GM12878 (cell line): ENCODE data around the gene MEF2C. TPM values are rescaled to one million over a fixed set of nuclear protein-coding genes. Genes with fewer than 3 reads are reported as not detected.

Experiments
- ATAC-seq: fragments of 200-7000 bp; cut with Tn5 transposase; 3 replicates; pipeline ENCODE4 v1.9.1; 2020; ENCODE audit warnings: mild to moderate bottlenecking, moderate library complexity
- BruUV-seq: library from RNA; stranded (reverse); fragments of 400-500 nt; replicated peaks from 2 replicates; lab custom pipeline; 2021; lab: Mats Ljungman, UMichigan
- CTCF ChIA-PET: fragments of 300-600 bp; sonication (Branson Sonifier 250); formaldehyde crosslinking; extraction: SDS; loops from one replicate; lab custom pipeline; 2021; ENCODE audit warnings: inconsistent platforms; lab: Yijun Ruan, JAX
- POLR2A ChIA-PET: fragments of 350-600 bp; formaldehyde crosslinking; extraction: SDS; loops from one replicate; lab custom pipeline; 2021; ENCODE audit warnings: inconsistent platforms; lab: Charles Lee
- RAD21 ChIA-PET: fragments of 300-600 bp; sonication (Branson Sonifier 250); formaldehyde crosslinking; loops from one replicate; lab custom pipeline; 2023; ENCODE audit warnings: antibody characterized with exemption; ENCODE audit not compliant: unreplicated experiment; lab: Charles Lee
- SMC1A ChIA-PET: fragments of 300-600 bp; sonication (Branson Sonifier 250); formaldehyde crosslinking; loops from one replicate; lab custom pipeline; 2023; ENCODE audit not compliant: unreplicated experiment, uncharacterized antibody; lab: Charles Lee
- DNase-seq: peaks from one replicate; pipeline ENCODE4 v3.0.0-alpha.2; 2011; ENCODE audit warnings: low read depth, low spot score
- FAIRE-seq: peaks from 3 replicates; lab custom pipeline; 2011; peaks lifted over from hg19 to GRCh38; lab: Jason Lieb, UNC
- H2AFZ ChIP-seq: 2 replicates; pipeline ENCODE4 v1.6.0; 2011; ENCODE audit warnings: low read depth, low read length, control low read depth; ENCODE audit not compliant: control insufficient read depth
- H3K27ac ChIP-seq: 2 replicates; pipeline ENCODE4 v1.5.1; 2011; ENCODE audit warnings: control low read depth; ENCODE audit not compliant: control insufficient read depth, insufficient read depth
- H3K27me3 ChIP-seq, 2 experiments: replicated peaks in 1 of 2; 2 replicates each; pipeline versions ENCODE4 v1.6.0 to v1.6.1; 2011; ENCODE audit warnings: low read length in 1 of 2; ENCODE audit not compliant: control insufficient read depth in 2 of 2, insufficient read depth in 2 of 2
- H3K36me3 ChIP-seq, 2 experiments: 2 replicates each; pipeline ENCODE4 v1.5.1; 2011; ENCODE audit warnings: low read length in 1 of 2; ENCODE audit not compliant: control insufficient read depth in 2 of 2, insufficient read depth in 2 of 2
- H3K4me1 ChIP-seq: 2 replicates; pipeline ENCODE4 v1.6.1; 2011; ENCODE audit warnings: mild to moderate bottlenecking, low read length, moderate library complexity, mixed read lengths; ENCODE audit not compliant: control insufficient read depth, insufficient read depth
- H3K4me2 ChIP-seq: 2 replicates; pipeline ENCODE4 v1.6.0; 2011; ENCODE audit warnings: control low read depth; ENCODE audit not compliant: control insufficient read depth, insufficient read depth
- H3K4me3 ChIP-seq: fragments of 200-600 bp; sonication (generic); 2 replicates; pipeline ENCODE4 v1.5.1; 2016
- H3K79me2 ChIP-seq: 2 replicates; pipeline ENCODE4 v1.6.0; 2011; ENCODE audit warnings: low read length; ENCODE audit not compliant: control insufficient read depth, insufficient read depth
- H3K9ac ChIP-seq: 2 replicates; pipeline ENCODE4 v1.8.0; 2011; ENCODE audit warnings: low read length, control low read depth, mixed read lengths; ENCODE audit not compliant: control insufficient read depth, insufficient read depth
- H3K9me3 ChIP-seq: replicated peaks from 3 replicates; pipeline ENCODE4 v1.5.1; 2011; ENCODE audit warnings: mild to moderate bottlenecking, low read length; ENCODE audit not compliant: control insufficient read depth, insufficient read depth
- H4K20me1 ChIP-seq: 2 replicates; pipeline ENCODE4 v1.6.0; 2011; ENCODE audit not compliant: control insufficient read depth, insufficient read depth
- ATF7 ChIP-seq: fragments of 450-650 bp; IDR thresholded peaks from 2 replicates; pipeline ENCODE4 v1.6.1; 2016; ENCODE audit warnings: low read depth, mild to moderate bottlenecking
- BHLHE40 ChIP-seq, 2 experiments: fragments of 450-650 bp in 1 of 2; IDR thresholded peaks; 2 replicates each; pipeline ENCODE4 v1.6.1; 2011 to 2017; ENCODE audit warnings: low read depth in 2 of 2, borderline replicate concordance in 1 of 2, improper control_type of control experiment in 1 of 2, low read length in 1 of 2, mild to moderate bottlenecking in 1 of 2
- CBFB ChIP-seq: IDR thresholded peaks from 2 replicates; pipeline ENCODE4 v1.6.1; 2016; ENCODE audit warnings: antibody characterized with exemption, low read depth
- CHD1 ChIP-seq: IDR thresholded peaks from 2 replicates; pipeline ENCODE4 v1.6.1; 2012; ENCODE audit warnings: low read depth, low read length, improper control_type of control experiment
- CHD4 ChIP-seq: fragments of 200-600 bp; sonication (generic); IDR thresholded peaks from 2 replicates; pipeline ENCODE4 v1.6.1; 2016; ENCODE audit warnings: mild to moderate bottlenecking
- CREM ChIP-seq: IDR thresholded peaks from 2 replicates; pipeline ENCODE4 v1.6.1; 2014; ENCODE audit warnings: antibody characterized with exemption, low read depth
- MAX ChIP-seq: IDR thresholded peaks from 2 replicates; pipeline ENCODE4 v1.6.1; 2012; ENCODE audit warnings: low read depth, low read length, improper control_type of control experiment
- MEF2B ChIP-seq: fragments of 450-650 bp; IDR thresholded peaks from 2 replicates; pipeline ENCODE4 v1.6.1; 2018; ENCODE audit warnings: mild to moderate bottlenecking, moderate library complexity; ENCODE audit not compliant: partially characterized antibody, poor library complexity, severe bottlenecking
- MXI1 ChIP-seq: fragments of 150-350 bp; IDR thresholded peaks from 2 replicates; pipeline ENCODE4 v1.6.1; 2011; ENCODE audit warnings: low read depth, mild to moderate bottlenecking, inconsistent platforms, low read length, improper control_type of control experiment
- NFXL1 ChIP-seq: fragments of 450-650 bp; IDR thresholded peaks from 2 replicates; pipeline ENCODE4 v1.6.1; 2017; ENCODE audit warnings: antibody characterized with exemption, mild to moderate bottlenecking, borderline replicate concordance
- NKRF ChIP-seq: fragments of 450-650 bp; conservative IDR thresholded peaks from 2 replicates; pipeline ENCODE4 v1.6.1; 2017; ENCODE audit warnings: mild to moderate bottlenecking, moderate library complexity
- NR2C1 ChIP-seq: fragments of 450-650 bp; IDR thresholded peaks from 2 replicates; pipeline ENCODE4 v1.6.1; 2017; ENCODE audit warnings: antibody characterized with exemption, mild to moderate bottlenecking, moderate library complexity
- NR2F1 ChIP-seq: fragments of 450-650 bp; conservative IDR thresholded peaks from 2 replicates; pipeline ENCODE4 v1.6.1; 2017; ENCODE audit warnings: mild to moderate bottlenecking
- PAX5 ChIP-seq: IDR thresholded peaks from 2 replicates; pipeline ENCODE4 v1.6.1; 2011; ENCODE audit warnings: low read depth, low read length, borderline replicate concordance
- SMAD5 ChIP-seq: IDR thresholded peaks from 2 replicates; pipeline ENCODE4 v1.6.1; 2016; ENCODE audit warnings: antibody characterized with exemption, low read depth
- SMC3 ChIP-seq: IDR thresholded peaks from 2 replicates; pipeline ENCODE4 v1.6.1; 2011; ENCODE audit warnings: low read length, improper control_type of control experiment, borderline replicate concordance
- TAF1 ChIP-seq: IDR thresholded peaks from 2 replicates; pipeline ENCODE4 v1.6.1; 2011; ENCODE audit warnings: mild to moderate bottlenecking, low read depth, low read length, borderline replicate concordance
- TCF12 ChIP-seq: IDR thresholded peaks from 2 replicates; pipeline ENCODE4 v1.6.1; 2011; ENCODE audit warnings: low read depth, mild to moderate bottlenecking, low read length
- USF2 ChIP-seq: IDR thresholded peaks from 2 replicates; pipeline ENCODE4 v1.6.1; 2011; ENCODE audit warnings: low read depth, low read length, improper control_type of control experiment, borderline replicate concordance
- WRNIP1 ChIP-seq: IDR thresholded peaks from 2 replicates; pipeline ENCODE4 v1.6.1; 2011; ENCODE audit warnings: low read depth, low read length, improper control_type of control experiment, borderline replicate concordance
- YBX1 ChIP-seq: fragments of 450-650 bp; IDR thresholded peaks from 2 replicates; pipeline ENCODE4 v1.6.1; 2016; ENCODE audit warnings: antibody characterized with exemption
- WGBS: methylation state at CpG from one replicate; pipeline ENCODE4 v1.1.6; 2016; ENCODE audit warnings: low lambda C conversion rate; ENCODE audit not compliant: insufficient replicate concordance, insufficient coverage; ENCODE audit errors: missing lambda C conversion rate; 5-methylcytosine and 5-hydroxymethylcytosine counted together
- in situ Hi-C: fragments of 300-500 bp; cut with MboI; formaldehyde crosslinking; loops from 9 replicates; pipeline ENCODE4 v1.14.3; 2018; ENCODE audit warnings: mixed read lengths
- intact Hi-C: fragments of 100-400 bp; cut with micrococcal nuclease; formaldehyde crosslinking; loops from one replicate; pipeline ENCODE4 v1.14.2; 2022; ENCODE audit not compliant: unreplicated experiment
- polyA plus RNA-seq, 11 experiments: library from polyadenylated mRNA; depleted of rRNA in 4 of 11; unstranded in 6 of 11; stranded (reverse) in 5 of 11; fragments of >200 nt; fragmentation: Nextera tagmentation in 4 of 11; fragmentation: Illumina TruSeq in 1 of 11; extraction: Ambion mirVana in 4 of 11; extraction: Trizol in 1 of 11; gene quantifications; 1 replicate in 1 of 11; 2 replicates in 10 of 11; pipeline versions ENCODE4 v1.2.1 to v1.2.3, GENCODE V29; 2011 to 2016; ENCODE audit warnings: inconsistent platforms in 2 of 11, missing spikeins in 2 of 11, low read depth in 1 of 11
- total RNA-seq, 4 experiments: library from RNA; depleted of rRNA in 3 of 4; stranded (reverse); fragments of >200 nt in 3 of 4; fragmentation: Illumina TruSeq in 1 of 4; extraction: Trizol in 1 of 4; gene quantifications; 2 replicates each; pipeline versions ENCODE4 v1.2.1 to v1.2.3, GENCODE V29; 2013 to 2021

MEF2C gene
- total and polyA plus RNA-seq, 10 of the 15 experiments (the other 5 are each of a cell fraction or from before 2014, with no cell fraction given): 104 to 225 (median 180) TPM

GRCh38 chr5:88882276-88883038 lies 527 bp downstream of the MEF2C start:
- in situ Hi-C loops (loop anchor here (10.0 kb wide), 2 partner anchors 422 to 552 kb away; no protein-coding TSS in a partner anchor), intact Hi-C loops (loop anchor here (2.0 to 10.0 kb wide), 9 partner anchors 56 to 1302 kb away; no protein-coding TSS in a partner anchor)
- peak overlapping the region; percentile 99 for H3K9ac ChIP-seq
- DNase-seq: no peak
- SMC1A ChIA-PET: interaction anchor here (0.6 to 8.1 kb wide), 11 partner anchors 9 to 418 kb away, joined by 3 to 182 read pairs (median 3); no protein-coding TSS in a partner anchor
- FAIRE-seq: no peak
- H3K4me3 ChIP-seq: peak overlapping the region; percentile 85
- no peaks in the 10 kb centered on the region for H4K20me1 ChIP-seq
- no peaks in the 10 kb centered on the region for H3K9me3 ChIP-seq
- POLR2A ChIA-PET: interaction anchor here (0.6 to 3.6 kb wide), 6 partner anchors 57 to 460 kb away, joined by 3 to 31 read pairs (median 3); no protein-coding TSS in a partner anchor
- 1% methylated on average over 15 of the region's 15 CpGs for WGBS
- ATAC-seq: peak; percentile 13
- H3K27ac ChIP-seq: peak overlapping the region; percentile 98
- no peaks in the 10 kb centered on the region; the same call in 1 of the 2 replicates for H3K4me1 ChIP-seq
- CTCF ChIA-PET: interaction anchor here (0.7 to 4.5 kb wide), 4 partner anchors 53 to 847 kb away, joined by 3 to 24 read pairs (median 4); no protein-coding TSS in a partner anchor
- peak overlapping the region; percentile 33 for H2AFZ ChIP-seq
- H3K4me2 ChIP-seq: peak overlapping the region; percentile 54
- RAD21 ChIA-PET: interaction anchor here (0.8 to 7.9 kb wide), 16 partner anchors 37 to 461 kb away, joined by 3 to 99 read pairs (median 6); no protein-coding TSS in a partner anchor
- TSS peak; percentile 72 for BruUV-seq
- no peaks in the 10 kb centered on the region for H3K27me3 ChIP-seq
- H3K36me3 ChIP-seq: no peaks in the 10 kb centered on the region
- peaks cover 99% of the 10 kb centered on the region for H3K79me2 ChIP-seq
- TF ChIP-seq BHLHE40 (IDR thresholded peaks at IDR 0.05; ENCODE audit: borderline replicate concordance in 1 of 2, low read depth in 2 of 2, low read length in 1 of 2): no peak
- peak; percentile 7; the same call in 1 of the 2 replicates for TF ChIP-seq SMAD5
- TF ChIP-seq TCF12: no peak
- TF ChIP-seq YBX1: no peak
- no peak for TF ChIP-seq USF2
- TF ChIP-seq PAX5: no peak
- peak; percentile 4; the same call in 1 of the 2 replicates for TF ChIP-seq CREM
- TF ChIP-seq CHD4: no peak
- TF ChIP-seq NKRF: no peak; the same call in 1 of the 2 replicates
- TF ChIP-seq MXI1: peak; percentile 57; the same call in 1 of the 2 replicates
- no peak for TF ChIP-seq NFXL1
- no peak for TF ChIP-seq NR2F1
- TF ChIP-seq CBFB: no peak
- no peak for TF ChIP-seq WRNIP1
- peak; percentile 49; the same call in 1 of the 2 replicates for TF ChIP-seq TAF1
- no peak for TF ChIP-seq SMC3
- no peak for TF ChIP-seq MAX
- peak; percentile 51; the same call in 1 of the 2 replicates for TF ChIP-seq CHD1
- TF ChIP-seq ATF7: 0 out of 2 replicates have a peak, but pooled peaks have one; percentile 10
- no peak for TF ChIP-seq MEF2B
- no peak for TF ChIP-seq NR2C1
